ENCODE results near the gene AQP6. TPM values are rescaled to one million over a fixed set of nuclear protein-coding genes. Genes with fewer than 3 reads are reported as not detected.
"Not testable (repeated sequence)": the region's sequence is repeated elsewhere in the genome, so short reads cannot be mapped to it uniquely, and the experiment has no call there.

AQP6 gene
- total RNA-seq, 1 experiment from 2014 or later = 0.08 TPM

DNA sequence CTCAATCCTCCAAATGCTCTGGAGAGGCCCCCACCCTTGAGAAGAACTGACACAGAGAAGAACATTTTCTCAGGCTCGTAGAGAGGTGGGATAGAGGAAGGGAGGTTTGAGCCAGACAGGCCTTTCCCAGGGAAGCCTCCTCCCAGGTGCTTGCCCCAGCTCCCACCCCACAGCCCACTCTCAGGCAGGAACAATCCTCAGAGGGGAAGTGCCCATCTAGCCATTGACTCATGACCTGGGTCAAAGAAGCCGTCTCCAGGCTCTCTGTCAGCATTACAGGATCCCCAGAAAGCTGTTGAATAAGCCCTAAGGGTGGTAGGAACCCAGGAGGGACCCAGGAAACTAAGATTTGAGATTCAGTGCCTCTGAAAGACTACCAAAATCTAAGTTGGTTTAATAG is 3.8 kb downstream of the AQP6 start:
- in situ Hi-C loops (cut with HindIII; ENCODE audit: low pct_unique_long_range_greater_than_20kb, low sequenced_read_pairs) = no loop called here
- no peak for DNase-seq (ENCODE audit: low read depth, low spot score)

- in situ Hi-C loops (cut with HindIII; ENCODE audit: low pct_unique_long_range_greater_than_20kb, low sequenced_read_pairs) = no loop called here
- DNase-seq (ENCODE audit: low read depth, low spot score) = no peak
Measured at GRCh38 chr12:49978125-49978524, 5.4 kb downstream of the AQP6 start.

GRCh38 chr12:49979016-49979586 is 6.4 kb downstream of the AQP6 start:
- no peak for DNase-seq (ENCODE audit: low read depth, low spot score)
- in situ Hi-C loops (cut with HindIII; ENCODE audit: low pct_unique_long_range_greater_than_20kb, low sequenced_read_pairs) = no loop called here

DNA sequence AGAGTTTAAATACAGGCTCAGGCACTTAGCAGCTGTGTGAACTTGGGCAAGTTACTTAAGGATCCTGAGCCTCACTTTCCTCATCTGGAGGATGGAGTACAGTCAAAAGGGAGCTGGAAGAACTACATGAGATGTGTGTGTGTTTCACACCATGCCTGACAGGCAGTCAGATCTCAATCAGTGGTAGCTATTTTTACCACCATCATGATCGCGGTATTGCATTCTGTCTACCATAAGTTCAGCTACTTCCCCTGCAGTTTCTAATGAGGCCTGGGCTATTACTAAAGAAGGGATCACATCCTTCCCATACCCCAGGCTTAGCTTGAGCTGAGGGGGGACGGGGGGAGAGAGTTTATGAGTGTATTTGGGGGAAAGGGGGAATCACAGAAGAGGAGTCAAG is 7.0 kb downstream of the AQP6 start:
- in situ Hi-C loops (cut with HindIII; ENCODE audit: low pct_unique_long_range_greater_than_20kb, low sequenced_read_pairs) = no loop called here
- DNase-seq (ENCODE audit: low read depth, low spot score) = no peak

DNA sequence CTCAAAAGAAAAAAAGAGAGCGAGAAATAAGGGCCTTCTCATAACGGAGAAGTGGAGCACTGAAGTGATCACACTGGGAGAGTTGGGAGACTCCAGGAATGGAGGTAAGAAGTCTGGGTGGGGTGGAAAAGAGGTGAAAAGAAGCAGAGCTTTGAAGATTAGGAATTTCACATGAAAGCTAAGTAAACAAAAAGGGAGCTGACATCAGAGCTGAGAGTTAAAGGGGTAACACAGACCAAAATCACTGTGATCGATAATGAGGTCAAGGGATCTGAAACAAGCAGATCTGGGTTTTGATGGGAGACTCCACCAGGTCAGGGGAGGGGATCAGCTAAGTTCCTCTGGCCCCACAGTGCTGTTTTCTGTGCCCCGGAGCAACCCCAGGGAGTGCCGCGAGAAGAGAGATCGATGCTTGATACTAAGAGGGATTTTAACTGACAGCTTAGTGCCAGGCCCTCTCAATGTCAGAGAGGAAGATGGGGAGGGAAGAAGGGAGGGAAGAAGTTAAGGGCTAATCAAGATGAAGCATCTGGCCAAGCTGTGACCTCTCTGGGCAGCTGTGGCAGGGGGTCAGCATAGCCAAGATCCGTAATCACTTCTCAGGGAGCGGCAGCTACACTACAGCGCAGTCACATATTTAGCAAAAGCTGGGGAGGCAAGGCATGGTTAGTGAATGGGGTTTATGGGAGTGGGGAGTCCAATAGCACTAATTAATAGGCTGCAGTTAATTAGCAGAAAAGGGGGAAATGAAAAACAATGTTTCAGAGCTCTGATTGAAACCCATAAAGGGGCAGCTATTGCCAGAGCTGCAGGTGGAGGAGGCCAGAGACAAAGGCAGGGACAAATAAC is 8.0 kb downstream of the AQP6 start:
- in situ Hi-C loops (cut with HindIII; ENCODE audit: low pct_unique_long_range_greater_than_20kb, low sequenced_read_pairs) = no loop called here
- no peak for DNase-seq (ENCODE audit: low read depth, low spot score)

DNA sequence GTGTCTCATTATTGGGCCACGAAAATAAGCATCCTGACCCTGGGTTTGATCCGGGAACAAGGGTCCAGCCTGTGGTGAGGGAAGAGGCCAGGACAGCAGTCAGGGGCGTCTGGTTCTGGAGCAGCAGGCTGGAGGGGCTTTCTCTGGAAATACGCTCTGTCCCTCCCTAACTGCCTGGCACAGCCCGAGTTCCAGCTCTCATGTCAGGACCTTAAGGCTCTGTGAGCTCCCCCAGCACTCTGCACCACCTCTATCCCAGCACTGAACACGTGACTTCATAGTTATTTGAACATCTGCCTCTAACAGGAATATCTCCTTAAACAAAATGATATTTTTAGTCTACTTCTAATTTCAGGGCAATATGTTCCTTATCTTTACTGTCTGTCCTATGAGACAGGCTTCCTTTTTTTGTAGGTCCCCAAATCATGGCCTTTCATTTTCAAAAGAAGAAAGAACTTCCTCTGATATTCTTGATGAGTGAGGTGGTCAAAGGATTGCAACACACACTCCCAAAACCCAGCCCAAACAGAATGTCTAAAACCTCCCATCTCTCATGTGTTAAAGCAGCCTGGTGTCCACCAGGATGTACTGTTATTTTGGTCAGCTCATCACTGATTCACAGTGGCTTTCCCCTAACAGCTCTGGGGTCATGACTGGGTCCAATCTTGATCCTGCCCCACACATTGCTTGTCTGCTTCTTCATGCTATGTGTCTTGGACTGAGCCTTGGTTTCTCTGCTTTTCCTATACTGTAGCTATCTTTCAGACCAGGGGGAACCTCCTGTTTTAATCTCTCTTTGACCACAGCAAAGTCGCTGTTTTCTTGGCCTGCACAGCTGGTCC is 9.7 kb downstream of the AQP6 start:
- in situ Hi-C loops (cut with HindIII; ENCODE audit: low pct_unique_long_range_greater_than_20kb, low sequenced_read_pairs) = no loop called here
- no peak for DNase-seq (ENCODE audit: low read depth, low spot score)

DNA sequence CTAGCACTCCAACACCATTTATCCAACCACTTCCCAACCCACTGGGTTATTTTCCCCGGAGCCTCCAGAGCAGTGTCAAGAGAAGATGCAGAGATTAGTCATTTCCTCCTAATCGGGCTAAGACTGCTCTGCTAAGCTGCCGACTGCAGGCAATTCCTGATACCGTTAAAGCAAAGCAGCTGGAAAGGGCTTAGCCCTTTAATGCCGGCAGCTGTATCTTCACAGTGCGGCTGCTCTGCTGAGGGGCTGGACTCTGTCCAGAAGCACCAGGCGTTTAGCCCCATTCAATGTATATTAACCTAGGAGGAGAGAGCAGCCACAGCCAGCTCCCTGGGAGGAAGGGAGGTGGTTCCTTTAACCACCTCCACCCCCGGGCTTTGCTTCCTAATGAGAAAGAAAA is 11.1 kb downstream of the AQP6 start:
- peak; percentile 22 for DNase-seq (ENCODE audit: low read depth, low spot score)
- in situ Hi-C loops (cut with HindIII; ENCODE audit: low pct_unique_long_range_greater_than_20kb, low sequenced_read_pairs) = no loop called here

DNA sequence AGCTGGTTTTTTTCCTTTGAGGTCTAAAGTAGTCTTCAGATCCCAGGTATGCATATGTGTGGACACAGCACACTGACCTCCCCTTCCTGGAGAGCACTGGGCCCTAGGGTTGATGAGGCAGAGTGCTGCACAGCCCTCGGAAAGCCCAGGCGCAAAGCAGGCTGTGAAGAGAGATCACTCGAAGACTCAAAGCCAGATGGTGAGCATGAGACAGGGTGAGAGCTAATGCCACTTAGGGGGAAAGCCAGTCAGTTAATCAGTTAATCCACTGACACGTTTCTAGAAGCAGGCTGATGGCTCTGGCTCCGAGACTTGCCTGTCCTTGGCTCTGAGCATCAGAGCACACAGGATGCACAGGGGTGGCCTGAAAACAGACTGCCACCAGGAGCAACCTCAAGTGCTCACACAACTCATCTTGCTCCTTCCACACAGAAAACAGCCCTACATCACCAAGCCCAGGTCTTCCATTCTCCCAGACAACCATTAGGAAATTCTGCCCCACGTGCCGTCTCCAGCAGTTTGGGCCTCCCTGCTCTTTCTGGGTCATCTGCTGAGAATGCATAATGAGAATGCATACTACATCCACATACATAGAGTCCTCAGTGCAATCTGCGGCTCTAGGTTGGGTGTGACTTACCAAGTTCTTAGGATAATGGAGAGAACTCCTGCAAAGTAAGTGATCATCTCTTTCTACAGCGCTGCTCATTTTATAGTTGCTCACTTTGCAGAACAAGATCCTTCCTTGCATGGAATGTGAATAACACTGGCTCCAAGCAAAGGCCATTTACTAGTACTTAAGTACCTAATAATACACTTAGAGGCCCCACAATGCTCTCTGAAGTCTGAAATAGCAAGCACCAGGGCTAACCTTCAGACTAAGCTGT is 12.0 kb downstream of the AQP6 start:
- in situ Hi-C loops (cut with HindIII; ENCODE audit: low pct_unique_long_range_greater_than_20kb, low sequenced_read_pairs) = no loop called here
- no peak for DNase-seq (ENCODE audit: low read depth, low spot score)

DNA sequence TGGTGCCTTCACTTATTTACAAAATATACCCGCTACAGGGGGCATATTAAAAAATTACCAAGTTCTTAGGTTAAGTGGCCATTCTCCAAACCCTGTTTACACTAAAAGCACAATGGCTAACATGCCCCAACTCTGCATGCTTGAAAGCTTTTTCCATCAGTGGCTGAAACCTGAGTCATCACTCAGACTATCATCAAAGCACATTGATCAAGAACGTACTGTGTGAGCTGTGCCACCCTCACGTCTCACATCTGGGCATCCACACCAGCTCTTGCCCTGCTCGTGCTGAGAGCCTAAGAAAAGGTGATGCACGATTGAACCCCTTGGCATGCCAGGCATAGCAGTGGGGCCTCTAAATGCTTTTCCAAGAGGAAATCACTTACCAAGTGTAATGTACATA is 13.2 kb downstream of the AQP6 start:
- in situ Hi-C loops (cut with HindIII; ENCODE audit: low pct_unique_long_range_greater_than_20kb, low sequenced_read_pairs) = no loop called here
- DNase-seq (ENCODE audit: low read depth, low spot score) = peak; percentile 26

DNA sequence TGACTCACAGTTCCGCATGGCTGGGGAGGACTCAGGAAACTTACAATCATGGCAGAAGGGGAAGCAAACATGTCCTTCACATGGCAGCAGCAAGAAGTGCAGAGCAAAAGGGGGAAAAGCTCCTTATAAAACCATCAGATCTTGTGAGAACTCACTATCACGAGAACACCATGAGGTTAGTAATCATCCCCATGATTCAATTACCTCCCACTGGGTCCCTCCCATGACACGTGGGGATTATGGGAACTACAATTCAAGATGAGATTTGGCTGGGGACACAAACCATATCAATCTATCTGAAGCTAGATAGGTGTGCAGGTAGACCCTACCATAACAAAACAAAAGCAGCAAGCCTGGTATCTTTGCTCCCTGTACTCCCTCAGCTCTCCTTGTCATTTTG is 13.7 kb downstream of the AQP6 start:
- DNase-seq (ENCODE audit: low read depth, low spot score) = peak; percentile 68
- in situ Hi-C loops (cut with HindIII; ENCODE audit: low pct_unique_long_range_greater_than_20kb, low sequenced_read_pairs) = not testable (repeated sequence)

DNA sequence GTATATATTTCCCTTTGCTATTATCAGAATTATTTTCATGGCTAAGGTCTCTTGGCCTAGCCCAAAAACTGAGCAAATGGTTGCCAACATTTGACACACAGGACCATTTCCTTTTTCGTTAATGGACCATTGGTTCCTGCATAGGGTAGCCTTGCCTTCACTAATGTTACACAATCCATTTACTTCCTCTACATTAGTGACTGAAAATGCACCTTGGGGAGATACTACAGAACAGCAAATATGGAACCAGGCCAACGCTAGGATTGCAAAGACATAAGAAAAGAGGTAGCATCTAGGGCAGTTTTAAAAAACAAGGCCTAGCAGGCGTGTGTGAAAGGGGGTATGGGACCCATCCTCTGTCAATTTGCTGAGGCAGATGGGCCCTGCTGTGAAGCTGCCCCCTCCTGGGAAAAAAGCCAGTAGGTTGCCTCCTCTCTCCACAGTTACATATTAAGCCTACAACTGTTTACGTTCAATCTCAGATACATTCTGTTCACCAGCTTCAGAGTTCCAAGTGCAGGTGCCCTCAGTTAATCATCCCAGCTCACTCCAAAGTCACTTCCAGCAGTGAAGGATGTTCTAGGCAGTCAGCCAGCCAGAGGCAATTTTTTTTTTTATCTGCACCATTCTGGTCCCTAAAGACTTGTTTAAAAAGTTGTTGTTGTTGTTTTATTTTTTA is 15.0 kb downstream of the AQP6 start:
- no peak for DNase-seq (ENCODE audit: low read depth, low spot score)
- in situ Hi-C loops (cut with HindIII; ENCODE audit: low pct_unique_long_range_greater_than_20kb, low sequenced_read_pairs) = no loop called here

DNA sequence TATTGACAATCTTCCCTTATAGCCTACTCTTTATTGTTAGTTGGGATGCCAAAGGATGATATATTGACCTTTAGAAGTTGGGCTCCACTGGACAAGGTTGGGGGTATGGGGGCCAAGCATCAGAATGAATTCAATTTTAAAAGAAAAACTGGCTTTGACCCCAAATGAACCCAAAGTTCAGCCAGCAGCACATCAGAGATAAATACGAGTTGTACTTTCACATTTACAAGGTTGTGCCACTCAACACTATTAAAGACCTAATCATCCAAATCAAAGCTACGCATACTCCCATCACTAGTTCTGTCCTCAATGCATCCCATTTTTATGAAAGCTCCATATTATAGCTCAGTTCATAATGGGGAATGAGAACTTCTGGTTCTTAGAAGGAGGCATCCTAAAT is 16.7 kb downstream of the AQP6 start:
- in situ Hi-C loops (cut with HindIII; ENCODE audit: low pct_unique_long_range_greater_than_20kb, low sequenced_read_pairs); DNase-seq (ENCODE audit: low read depth, low spot score): not testable (repeated sequence)

DNA sequence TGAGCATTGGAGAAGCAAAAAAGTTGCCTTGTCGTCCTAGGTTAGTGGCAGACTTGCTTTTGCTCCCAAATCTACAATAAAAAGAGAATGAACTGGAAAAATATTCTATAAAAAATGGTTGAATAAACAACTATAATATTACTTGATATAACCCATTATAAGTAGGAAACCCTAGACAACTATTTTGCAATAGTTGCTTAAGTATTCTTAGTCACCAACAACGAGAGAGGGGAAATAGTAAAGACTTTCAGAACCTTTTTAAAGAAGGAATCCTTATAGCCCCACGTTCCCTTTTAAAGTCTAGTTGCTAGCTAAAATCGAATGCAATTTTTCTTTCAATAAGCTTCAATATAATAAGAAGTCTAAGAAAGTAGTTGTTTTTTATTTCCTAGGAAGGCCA is 17.5 kb downstream of the AQP6 start:
- in situ Hi-C loops (cut with HindIII; ENCODE audit: low pct_unique_long_range_greater_than_20kb, low sequenced_read_pairs) = no loop called here
- no peak for DNase-seq (ENCODE audit: low read depth, low spot score)

GRCh38 chr12:49998453-49998852 is 25.7 kb downstream of the AQP6 start:
- in situ Hi-C loops (cut with HindIII; ENCODE audit: low pct_unique_long_range_greater_than_20kb, low sequenced_read_pairs) = no loop called here
- DNase-seq (ENCODE audit: low read depth, low spot score) = no peak

DNA sequence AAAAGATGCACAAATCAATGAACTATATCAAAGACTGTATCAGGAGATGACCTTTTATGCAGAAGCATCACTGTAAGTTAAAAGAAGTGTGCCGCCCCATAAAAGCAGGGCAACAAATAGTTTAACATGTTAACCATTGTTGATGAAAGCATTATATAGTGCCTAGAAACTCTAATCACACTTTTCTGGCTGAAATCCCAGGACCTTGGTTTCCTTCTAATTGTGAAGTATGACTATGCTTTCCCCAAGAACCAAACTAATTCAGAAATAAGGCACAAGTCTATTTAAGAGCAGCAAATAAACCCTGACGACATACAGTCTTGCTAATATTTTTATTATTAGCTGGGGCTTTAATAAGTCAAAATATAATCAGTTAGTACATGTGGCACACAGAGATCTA is 30.8 kb downstream of the AQP6 start:
- in situ Hi-C loops (cut with HindIII; ENCODE audit: low pct_unique_long_range_greater_than_20kb, low sequenced_read_pairs) = no loop called here
- no peak for DNase-seq (ENCODE audit: low read depth, low spot score)

- DNase-seq (ENCODE audit: low read depth, low spot score) = no peak
- in situ Hi-C loops (cut with HindIII; ENCODE audit: low pct_unique_long_range_greater_than_20kb, low sequenced_read_pairs) = no loop called here
Measured at GRCh38 chr12:50004696-50005095, 31.9 kb downstream of the AQP6 start.

- in situ Hi-C loops (cut with HindIII; ENCODE audit: low pct_unique_long_range_greater_than_20kb, low sequenced_read_pairs) = no loop called here
Measured at GRCh38 chr12:50005175-50005574, 32.4 kb downstream of the AQP6 start.

More at GRCh38 chr12:50005175-50005574, 32.4 kb downstream of the AQP6 start:
- no peak for DNase-seq (ENCODE audit: low read depth, low spot score)
